Effector CD8-positive, alpha-beta T cell (primary cell): ENCODE measurements around the gene TMEM106C.
A peak's percentile ranks its signal among the peaks of the same experiment; 100 is the strongest.
"Not testable (repeated sequence)": the region's sequence is repeated elsewhere in the genome, so short reads cannot be mapped to it uniquely, and the experiment has no call there.

ENCODE experiments used
- DNase-seq: peaks from one replicate; lab custom pipeline; 2025; lab: John Stamatoyannopoulos, UW

TMEM106C gene

GRCh38 chr12:47949441-47950341 lies 13.7 kb upstream of the TMEM106C start:
- peak; percentile 28 for DNase-seq

GRCh38 chr12:47950856-47951468 lies 12.4 kb upstream of the TMEM106C start:
- no peak for DNase-seq

GRCh38 chr12:47954058-47954457 lies 9.3 kb upstream of the TMEM106C start:
- no peak for DNase-seq

- DNase-seq, result no peak
Measured at GRCh38 chr12:47954467-47955045, 8.8 kb upstream of the TMEM106C start.

GRCh38 chr12:47955059-47955458 lies 8.3 kb upstream of the TMEM106C start:
- DNase-seq, result no peak

GRCh38 chr12:47957671-47958070 lies 5.7 kb upstream of the TMEM106C start:
- DNase-seq, result not testable (repeated sequence)

- DNase-seq, result no peak
Measured at GRCh38 chr12:47962198-47962597, 1.2 kb upstream of the TMEM106C start.

GRCh38 chr12:47964106-47964728 lies 821 bp downstream of the TMEM106C start:
- DNase-seq, result no peak

GRCh38 chr12:47965581-47965980 lies 2.2 kb downstream of the TMEM106C start:
- DNase-seq, result no peak

GRCh38 chr12:47967461-47968321 lies 4.3 kb downstream of the TMEM106C start:
- DNase-seq, result no peak

- DNase-seq, result no peak
Measured at GRCh38 chr12:47969845-47970244, 6.4 kb downstream of the TMEM106C start.

- DNase-seq, result no peak
Measured at GRCh38 chr12:47970843-47971242, 7.4 kb downstream of the TMEM106C start.

- DNase-seq, result no peak
Measured at GRCh38 chr12:47972895-47973294, 9.5 kb downstream of the TMEM106C start.

- no peak for DNase-seq
Measured at GRCh38 chr12:47973870-47974269, 10.5 kb downstream of the TMEM106C start.

- DNase-seq, result no peak
Measured at GRCh38 chr12:47975036-47975620, 11.7 kb downstream of the TMEM106C start.

- DNase-seq, result no peak
Measured at GRCh38 chr12:47975816-47976215, 12.4 kb downstream of the TMEM106C start.

- no peak for DNase-seq
Measured at GRCh38 chr12:47977046-47977771, 13.8 kb downstream of the TMEM106C start.

GRCh38 chr12:47977772-47978597 lies 14.6 kb downstream of the TMEM106C start:
- no peak for DNase-seq

GRCh38 chr12:47978598-47978873 lies 15.1 kb downstream of the TMEM106C start:
- DNase-seq, result no peak

GRCh38 chr12:47979166-47979565 lies 15.8 kb downstream of the TMEM106C start:
- DNase-seq, result no peak
